ENCODE measurements around the gene IL17REL. TPM values are rescaled to one million over a fixed set of nuclear protein-coding genes. Genes with fewer than 3 reads are reported as not detected.

Gene IL17REL
- total RNA-seq, 1 experiment from 2014 or later = not detected

GRCh38 chr22:49962012-49962750, 50.4 kb downstream of the IL17REL start:
- BruUV-seq (replicated peaks) = no TSS peak
- TF ChIP-seq, protein P1, sequence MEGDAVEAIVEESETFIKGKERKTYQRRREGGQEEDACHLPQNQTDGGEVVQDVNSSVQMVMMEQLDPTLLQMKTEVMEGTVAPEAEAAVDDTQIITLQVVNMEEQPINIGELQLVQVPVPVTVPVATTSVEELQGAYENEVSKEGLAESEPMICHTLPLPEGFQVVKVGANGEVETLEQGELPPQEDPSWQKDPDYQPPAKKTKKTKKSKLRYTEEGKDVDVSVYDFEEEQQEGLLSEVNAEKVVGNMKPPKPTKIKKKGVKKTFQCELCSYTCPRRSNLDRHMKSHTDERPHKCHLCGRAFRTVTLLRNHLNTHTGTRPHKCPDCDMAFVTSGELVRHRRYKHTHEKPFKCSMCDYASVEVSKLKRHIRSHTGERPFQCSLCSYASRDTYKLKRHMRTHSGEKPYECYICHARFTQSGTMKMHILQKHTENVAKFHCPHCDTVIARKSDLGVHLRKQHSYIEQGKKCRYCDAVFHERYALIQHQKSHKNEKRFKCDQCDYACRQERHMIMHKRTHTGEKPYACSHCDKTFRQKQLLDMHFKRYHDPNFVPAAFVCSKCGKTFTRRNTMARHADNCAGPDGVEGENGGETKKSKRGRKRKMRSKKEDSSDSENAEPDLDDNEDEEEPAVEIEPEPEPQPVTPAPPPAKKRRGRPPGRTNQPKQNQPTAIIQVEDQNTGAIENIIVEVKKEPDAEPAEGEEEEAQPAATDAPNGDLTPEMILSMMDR (IDR thresholded peaks at IDR 0.05; ENCODE audit: insufficient read depth in 1 of 2, low read depth in 1 of 2, low read length in 1 of 2, severe bottlenecking in 1 of 2, unreplicated experiment in 1 of 2) = no peak
- peaks cover 57% of the 10 kb centered on the region for H3K36me3 Mint-ChIP-seq (ENCODE audit: insufficient read depth, unreplicated experiment)
- DNase-seq = peak; percentile 63 to 80
- H3K27ac Mint-ChIP-seq (ENCODE audit: unreplicated experiment) = peak overlapping the region; percentile 64
- ChIA-PET POLR2A (interaction anchor here (1.6 to 3.3 kb wide), 2 partner anchors 10 to 68 kb away, joined by 12 to 25 read pairs; no protein-coding TSS in a partner anchor), CTCF (interaction anchor here (1.3 to 1.8 kb wide), 2 partner anchors 31 to 68 kb away, joined by 5 to 13 read pairs; no protein-coding TSS in a partner anchor)
- Histone ChIP-seq H3K27me3 (replicated peaks; ENCODE audit: control insufficient read depth, insufficient read depth, low read length) (no peaks in the 10 kb centered on the region), H3K36me3 (ENCODE audit: control insufficient read depth, insufficient read depth, low read length) (peaks cover 4% of the 10 kb centered on the region), H3K9me3 (no peaks in the 10 kb centered on the region), H3K4me3 (ENCODE audit: low read depth, low read length) (peak overlapping the region; percentile 80), H3K4me1 (peaks cover 63% of the 10 kb centered on the region)
- H3K9me3 Mint-ChIP-seq (ENCODE audit: unreplicated experiment) = no peaks in the 10 kb centered on the region
- H3K27me3 Mint-ChIP-seq (ENCODE audit: insufficient read depth, unreplicated experiment) = no peaks in the 10 kb centered on the region
- H3K4me1 Mint-ChIP-seq (ENCODE audit: low read depth, unreplicated experiment) = peaks cover 7% of the 10 kb centered on the region
- H3K4me3 Mint-ChIP-seq (ENCODE audit: unreplicated experiment) = peak overlapping the region; percentile 82
- intact Hi-C loops (cut with micrococcal nuclease; ENCODE audit: unreplicated experiment) = loop anchor here (1.0 kb wide), 1 partner anchor 31 kb away; no protein-coding TSS in a partner anchor

DNA sequence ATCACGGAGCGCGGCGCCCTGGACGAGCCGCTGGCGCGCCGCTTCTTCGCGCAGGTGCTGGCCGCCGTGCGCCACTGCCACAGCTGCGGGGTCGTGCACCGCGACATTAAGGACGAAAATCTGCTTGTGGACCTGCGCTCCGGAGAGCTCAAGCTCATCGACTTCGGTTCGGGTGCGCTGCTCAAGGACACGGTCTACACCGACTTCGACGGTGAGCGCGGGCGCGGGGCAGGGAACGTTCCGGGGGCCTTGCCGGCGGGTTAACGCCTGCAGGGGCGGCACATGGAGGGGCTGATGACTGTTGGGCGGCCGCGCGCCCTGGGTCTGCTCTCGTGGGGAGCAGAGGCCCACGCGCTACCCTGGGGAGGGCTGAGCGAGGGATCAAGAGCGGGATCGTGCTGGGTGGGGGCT, 51.0 kb downstream of the IL17REL start:
- CTCF ChIA-PET = interaction anchor here (1.3 to 1.8 kb wide), 3 partner anchors 30 to 69 kb away, joined by 4 to 13 read pairs (median 5); no protein-coding TSS in a partner anchor
- Mint-ChIP-seq H3K27me3 (ENCODE audit: insufficient read depth, unreplicated experiment) (no peaks in the 10 kb centered on the region), H3K27ac (ENCODE audit: unreplicated experiment) (peak overlapping the region; percentile 64), H3K9me3 (ENCODE audit: unreplicated experiment) (no peaks in the 10 kb centered on the region), H3K4me1 (ENCODE audit: low read depth, unreplicated experiment) (peaks cover 7% of the 10 kb centered on the region), H3K4me3 (ENCODE audit: unreplicated experiment) (peak overlapping the region; percentile 82), H3K36me3 (ENCODE audit: insufficient read depth, unreplicated experiment) (peaks cover 53% of the 10 kb centered on the region)
- POLR2A ChIA-PET = interaction anchor here (3.3 kb wide), 1 partner anchor 10 kb away, joined by 25 read pairs; no protein-coding TSS in a partner anchor
- peak overlapping the region; percentile 80 for H3K4me3 ChIP-seq (ENCODE audit: low read depth, low read length)
- no TSS peak for BruUV-seq (replicated peaks)
- H3K9me3 ChIP-seq = no peaks in the 10 kb centered on the region
- H3K36me3 ChIP-seq (ENCODE audit: control insufficient read depth, insufficient read depth, low read length) = peaks cover 4% of the 10 kb centered on the region
- H3K27me3 ChIP-seq (replicated peaks; ENCODE audit: control insufficient read depth, insufficient read depth, low read length) = no peaks in the 10 kb centered on the region
- DNase-seq = peak in 1 of 2 experiments; percentile 34
- intact Hi-C loops (cut with micrococcal nuclease; ENCODE audit: unreplicated experiment) = loop anchor here (1.0 kb wide), 1 partner anchor 30 kb away; no protein-coding TSS in a partner anchor
- TF ChIP-seq, protein P1 (IDR thresholded peaks at IDR 0.05; ENCODE audit: insufficient read depth in 1 of 2, low read depth in 1 of 2, low read length in 1 of 2, severe bottlenecking in 1 of 2, unreplicated experiment in 1 of 2) = no peak
- peaks cover 57% of the 10 kb centered on the region for H3K4me1 ChIP-seq

DNA sequence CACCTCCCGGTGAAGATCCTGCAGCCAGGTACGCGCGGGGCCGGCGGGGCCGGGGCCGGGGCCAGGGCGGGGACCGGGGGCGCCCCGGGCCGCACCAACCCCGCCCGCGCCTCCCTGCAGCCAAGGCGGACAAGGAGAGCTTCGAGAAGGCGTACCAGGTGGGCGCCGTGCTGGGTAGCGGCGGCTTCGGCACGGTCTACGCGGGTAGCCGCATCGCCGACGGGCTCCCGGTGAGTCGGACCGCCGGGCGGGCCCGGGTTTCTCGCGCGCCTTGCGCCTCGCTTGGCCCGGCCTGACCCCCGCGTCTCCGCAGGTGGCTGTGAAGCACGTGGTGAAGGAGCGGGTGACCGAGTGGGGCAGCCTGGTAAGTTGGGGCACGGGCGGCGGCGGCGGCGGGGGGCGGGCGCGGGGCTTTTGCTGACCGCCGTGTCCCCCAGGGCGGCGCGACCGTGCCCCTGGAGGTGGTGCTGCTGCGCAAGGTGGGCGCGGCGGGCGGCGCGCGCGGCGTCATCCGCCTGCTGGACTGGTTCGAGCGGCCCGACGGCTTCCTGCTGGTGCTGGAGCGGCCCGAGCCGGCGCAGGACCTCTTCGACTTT, 51.5 kb downstream of the IL17REL start:
- Mint-ChIP-seq H3K9me3 (ENCODE audit: unreplicated experiment) (no peaks in the 10 kb centered on the region), H3K4me1 (ENCODE audit: low read depth, unreplicated experiment) (peaks cover 7% of the 10 kb centered on the region), H3K27ac (ENCODE audit: unreplicated experiment) (no peak overlapping the region), H3K4me3 (ENCODE audit: unreplicated experiment) (peak overlapping the region; percentile 82), H3K27me3 (ENCODE audit: insufficient read depth, unreplicated experiment) (no peaks in the 10 kb centered on the region), H3K36me3 (ENCODE audit: insufficient read depth, unreplicated experiment) (peaks cover 53% of the 10 kb centered on the region)
- H3K27me3 ChIP-seq (replicated peaks; ENCODE audit: control insufficient read depth, insufficient read depth, low read length) = no peaks in the 10 kb centered on the region
- H3K36me3 ChIP-seq (ENCODE audit: control insufficient read depth, insufficient read depth, low read length) = peaks cover 4% of the 10 kb centered on the region
- POLR2A ChIA-PET = interaction anchor here (1.0 to 3.3 kb wide), 2 partner anchors 9 to 30 kb away, joined by 3 to 25 read pairs; no protein-coding TSS in a partner anchor
- H3K4me3 ChIP-seq (ENCODE audit: low read depth, low read length) = peak overlapping the region; percentile 80
- H3K4me1 ChIP-seq = peaks cover 52% of the 10 kb centered on the region
- peak; percentile 53 to 74 for DNase-seq
- intact Hi-C loops (cut with micrococcal nuclease; ENCODE audit: unreplicated experiment) = no loop called here
- CTCF ChIA-PET = interaction anchor here (0.6 to 1.8 kb wide), 3 partner anchors 9 to 69 kb away, joined by 3 to 13 read pairs (median 4); no protein-coding TSS in a partner anchor
- TSS peak; percentile 24 for BruUV-seq (replicated peaks)
- TF ChIP-seq, protein P1 (IDR thresholded peaks at IDR 0.05; ENCODE audit: insufficient read depth in 1 of 2, low read depth in 1 of 2, low read length in 1 of 2, severe bottlenecking in 1 of 2, unreplicated experiment in 1 of 2) = no peak
- no peaks in the 10 kb centered on the region for H3K9me3 ChIP-seq

Measured in Caco-2 (cell line).